NCI-H510A (cell line): Measurements from ENCODE around the gene TNRC6C.
"Not testable (repeated sequence)": the region's sequence is repeated elsewhere in the genome, so short reads cannot be mapped to it uniquely, and the experiment has no call there.

Source experiments
- DNase-seq: peaks from one replicate; lab custom pipeline; 2025; lab: John Stamatoyannopoulos, UW

Gene TNRC6C

DNA sequence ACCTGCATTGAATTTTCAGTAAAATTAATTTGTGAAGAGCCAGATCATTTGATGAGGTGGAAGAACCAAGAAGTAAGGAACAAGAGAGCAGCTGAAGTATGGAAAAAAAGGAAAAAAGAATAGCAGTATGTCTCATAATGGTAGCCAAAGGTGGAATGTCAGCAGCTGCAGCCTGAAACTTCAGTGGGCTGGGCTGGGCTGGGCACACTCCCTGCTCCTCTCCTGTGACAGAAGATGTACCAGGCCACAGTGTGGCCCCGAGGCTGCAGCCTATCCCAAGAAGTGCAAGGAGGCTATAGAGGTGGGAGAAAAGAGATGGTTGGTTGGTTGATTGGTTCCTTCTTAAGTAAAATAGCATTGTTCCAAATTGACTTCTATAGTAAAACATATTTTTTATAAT is 84.5 kb downstream of the TNRC6C start:
- no peak for DNase-seq

DNA sequence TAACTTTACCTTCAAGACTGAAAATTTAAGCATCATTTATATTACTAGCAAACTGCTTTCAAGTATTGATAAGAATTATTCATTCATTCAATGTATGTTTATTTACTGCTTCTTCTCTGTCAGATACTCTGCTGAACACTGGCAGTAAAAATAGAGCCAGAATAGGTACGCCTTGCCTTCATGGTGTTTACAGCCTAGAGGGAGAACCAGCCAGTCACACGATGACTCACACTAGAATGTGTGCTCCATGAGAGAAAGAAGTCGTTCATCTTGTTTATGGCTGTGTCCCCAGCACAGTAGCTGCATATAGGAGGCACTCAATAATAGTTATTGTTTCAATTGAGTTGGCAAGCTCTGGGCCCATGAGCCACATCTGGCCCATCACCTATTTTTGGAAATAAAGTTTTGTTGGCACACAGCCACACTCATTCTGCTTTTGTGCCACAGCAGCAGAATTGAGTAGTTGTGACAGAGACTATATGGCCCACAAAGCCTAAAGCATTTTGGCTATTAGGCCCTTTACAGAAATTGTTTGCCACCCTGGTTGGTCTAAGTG is 85.9 kb downstream of the TNRC6C start:
- DNase-seq = no peak

DNA sequence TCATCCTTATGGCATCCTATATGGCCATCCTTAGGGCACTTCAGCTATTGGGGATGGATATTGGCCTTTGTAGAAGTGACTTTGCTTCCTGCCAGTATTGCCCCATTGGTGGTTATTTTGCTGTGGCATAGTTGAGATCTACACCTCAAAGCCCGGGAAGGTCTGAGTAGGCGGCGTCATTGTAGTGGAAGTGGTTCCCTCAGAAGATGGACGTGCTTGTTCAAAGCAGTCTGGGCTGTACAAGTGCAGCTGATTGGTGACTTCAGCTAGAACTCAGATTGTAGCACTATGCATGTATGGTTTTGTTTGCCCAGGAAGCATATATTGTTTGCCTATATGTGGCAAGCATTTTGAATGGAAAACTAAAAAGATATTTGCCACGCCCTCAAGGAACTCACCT is 86.8 kb downstream of the TNRC6C start:
- no peak for DNase-seq

DNA sequence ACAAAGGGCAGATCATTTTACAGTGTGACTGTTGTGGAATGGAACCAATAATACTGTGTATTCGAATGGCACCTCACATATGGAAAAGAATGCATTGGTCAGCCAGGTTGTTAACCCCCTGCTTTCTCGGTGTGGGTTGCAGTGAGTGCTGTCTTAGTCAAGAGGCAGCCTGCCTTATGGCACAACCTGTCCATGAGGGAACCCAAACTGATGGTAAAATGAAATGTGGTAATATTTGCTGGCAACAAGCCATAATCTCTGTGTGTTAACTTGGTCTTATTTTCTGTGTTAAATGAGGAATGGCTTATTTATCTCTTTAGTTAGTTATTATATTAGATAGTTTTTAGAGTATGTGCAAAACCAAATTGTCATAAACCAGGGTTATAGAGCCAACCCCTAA is 88.4 kb downstream of the TNRC6C start:
- no peak for DNase-seq

DNA sequence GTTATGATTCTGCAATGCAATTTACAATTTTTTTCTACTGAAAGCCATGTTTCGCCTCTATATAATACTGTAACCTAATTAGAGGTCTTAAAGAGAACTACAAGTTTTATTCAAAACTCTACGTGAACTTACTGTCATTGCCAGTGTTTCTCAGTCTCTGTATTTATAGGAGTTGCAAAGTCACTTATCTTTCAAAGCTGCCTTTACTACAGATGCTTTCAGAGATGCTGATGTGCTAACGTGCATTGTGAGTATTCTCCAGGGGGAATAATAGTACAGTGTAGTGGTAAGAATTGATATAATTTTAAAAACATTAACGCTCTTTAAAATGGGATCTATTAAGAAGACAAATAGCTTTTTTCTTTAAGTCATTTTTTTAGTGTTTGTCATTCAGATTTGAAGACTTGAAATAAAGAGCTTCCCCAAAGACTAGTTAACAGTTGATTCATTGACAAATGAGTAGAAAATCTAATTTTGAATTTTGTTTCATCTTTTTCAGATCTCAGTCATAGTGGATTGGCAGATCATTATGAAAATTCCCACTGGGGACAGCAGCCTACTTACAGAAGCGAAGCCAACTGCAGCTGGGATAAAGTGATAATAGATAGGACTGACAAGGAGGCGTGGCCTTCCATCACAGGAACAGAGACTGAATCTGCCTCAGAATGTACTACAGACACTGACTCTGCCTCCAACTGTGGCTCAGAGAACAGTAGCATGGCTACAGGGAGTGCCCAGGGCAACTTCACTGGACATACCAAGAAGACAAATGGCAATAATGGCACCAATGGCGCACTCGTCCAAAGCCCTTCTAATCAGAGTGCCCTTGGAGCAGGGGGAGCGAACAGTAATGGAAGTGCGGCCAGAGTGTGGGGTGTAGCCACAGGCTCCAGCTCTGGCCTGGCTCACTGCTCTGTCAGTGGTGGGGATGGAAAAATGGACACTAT is 90.1 kb downstream of the TNRC6C start:
- DNase-seq = no peak

DNA sequence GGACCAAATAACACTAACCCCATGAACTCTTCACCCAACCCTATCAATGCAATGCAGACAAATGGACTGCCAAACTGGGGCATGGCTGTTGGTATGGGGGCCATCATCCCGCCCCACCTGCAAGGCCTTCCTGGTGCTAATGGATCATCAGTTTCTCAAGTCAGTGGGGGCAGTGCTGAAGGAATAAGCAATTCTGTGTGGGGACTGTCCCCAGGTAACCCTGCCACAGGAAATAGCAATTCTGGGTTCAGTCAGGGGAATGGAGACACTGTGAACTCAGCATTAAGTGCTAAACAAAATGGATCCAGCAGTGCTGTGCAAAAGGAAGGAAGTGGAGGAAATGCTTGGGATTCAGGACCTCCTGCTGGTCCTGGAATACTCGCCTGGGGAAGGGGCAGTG is 91.1 kb downstream of the TNRC6C start:
- DNase-seq = no peak

DNA sequence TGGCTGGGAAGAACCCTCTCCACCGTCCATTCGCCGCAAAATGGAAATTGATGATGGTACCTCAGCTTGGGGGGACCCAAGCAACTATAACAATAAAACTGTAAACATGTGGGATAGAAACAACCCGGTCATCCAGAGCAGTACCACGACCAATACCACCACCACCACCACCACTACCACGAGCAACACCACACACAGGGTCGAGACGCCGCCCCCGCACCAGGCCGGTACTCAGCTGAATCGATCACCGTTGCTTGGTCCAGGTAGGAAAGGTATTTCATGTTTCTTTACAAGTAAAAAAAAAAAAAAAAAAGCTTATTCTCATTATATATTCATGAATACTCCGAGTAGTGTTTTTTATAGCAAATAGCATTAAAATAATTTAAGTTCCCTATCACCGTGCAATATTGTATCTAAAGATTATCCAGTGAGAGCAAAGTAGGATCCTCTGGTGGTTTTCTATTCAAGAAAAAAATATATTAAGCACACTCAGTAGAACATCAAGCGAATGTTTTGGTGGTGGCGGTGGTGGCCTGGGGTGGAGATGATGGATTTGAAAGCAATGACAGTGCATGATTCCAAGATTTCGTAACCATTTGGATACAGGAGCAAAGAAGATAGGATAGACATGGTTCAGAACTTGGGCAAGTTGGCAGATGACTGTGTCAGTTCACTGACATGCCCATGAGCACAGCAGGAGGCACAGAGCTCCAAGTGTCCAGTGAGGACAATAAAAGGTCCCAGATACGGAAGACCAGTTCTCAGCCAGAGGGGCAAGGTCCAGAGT is 92.9 kb downstream of the TNRC6C start:
- DNase-seq = no peak

DNA sequence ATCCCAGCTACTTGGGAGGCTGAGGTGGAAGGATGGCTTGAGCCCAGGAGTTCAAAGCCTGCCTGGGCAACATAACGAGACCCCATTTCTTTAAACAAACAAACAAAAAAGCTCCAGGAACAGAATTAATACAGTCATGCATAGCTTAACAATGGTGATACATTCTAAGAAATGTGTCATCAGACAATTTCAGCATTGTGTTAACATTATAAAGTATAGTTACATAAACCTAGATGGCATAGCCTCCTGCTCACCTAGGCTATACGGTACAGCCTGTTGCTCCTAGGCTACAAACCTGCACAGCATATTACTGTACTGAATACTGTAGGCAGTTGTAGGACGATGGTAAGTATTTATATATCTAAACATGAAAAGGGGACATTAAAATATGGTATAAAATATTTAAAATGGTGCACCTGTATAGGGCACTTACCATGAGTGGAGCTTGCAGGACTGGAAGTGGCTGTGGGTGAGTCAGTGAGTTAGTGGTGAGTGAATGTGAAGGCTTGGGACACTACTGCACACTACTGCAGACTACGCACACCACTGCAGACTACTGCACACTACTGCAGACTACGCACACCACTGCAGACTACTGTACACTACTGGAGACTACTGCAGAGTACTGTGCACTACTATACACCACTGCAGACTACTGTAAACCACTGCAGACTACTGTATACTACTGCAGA is 95.4 kb downstream of the TNRC6C start:
- DNase-seq = no peak

DNA sequence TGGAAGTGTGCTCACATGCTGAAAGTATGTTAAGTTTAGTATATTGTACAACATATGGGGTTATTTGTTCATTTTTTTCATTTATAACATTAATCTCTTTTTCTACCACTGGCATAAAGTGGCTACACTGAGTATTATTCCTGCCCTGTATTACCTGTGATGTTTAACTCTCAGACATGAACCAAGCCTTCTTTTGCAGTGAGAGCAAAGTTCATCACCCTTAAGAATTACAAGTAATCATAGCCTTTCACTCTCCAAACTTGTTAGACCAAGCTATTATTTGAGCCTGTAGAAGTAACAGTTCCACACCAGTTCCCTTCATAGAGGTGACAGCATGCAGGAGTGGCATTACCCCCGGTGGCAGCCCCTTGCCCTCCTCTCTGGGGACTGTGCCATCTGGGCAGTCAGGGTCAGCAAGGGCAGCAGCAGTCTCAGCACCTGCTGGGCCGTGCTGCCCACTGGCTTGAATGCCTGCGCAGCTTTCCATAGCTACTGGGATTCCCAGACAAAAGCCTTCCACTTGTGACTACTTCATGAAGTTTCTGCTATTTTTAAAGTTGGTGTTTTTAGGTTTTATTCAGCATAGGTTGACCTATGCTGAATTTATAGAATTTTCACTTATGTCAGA is 98.7 kb downstream of the TNRC6C start:
- DNase-seq = no peak

DNA sequence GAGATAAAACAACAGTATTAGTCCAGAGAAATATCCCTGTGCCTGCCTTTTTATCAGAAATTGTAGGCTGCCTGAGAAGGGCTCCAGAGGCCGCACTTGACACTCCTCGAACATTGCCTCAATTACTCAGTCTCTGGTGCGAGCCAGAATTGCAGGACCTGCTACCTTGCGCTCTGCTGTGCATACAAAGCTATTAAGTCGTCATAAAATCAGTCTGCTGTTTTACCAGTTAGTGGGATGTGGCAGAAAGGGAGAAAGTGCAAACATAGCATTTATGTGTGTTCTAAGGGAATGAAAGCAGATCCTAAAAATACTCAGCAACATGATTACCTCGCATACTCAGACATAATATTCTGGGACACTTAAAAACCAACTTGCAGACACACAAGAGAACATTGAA is 99.5 kb downstream of the TNRC6C start:
- DNase-seq = no peak

DNA sequence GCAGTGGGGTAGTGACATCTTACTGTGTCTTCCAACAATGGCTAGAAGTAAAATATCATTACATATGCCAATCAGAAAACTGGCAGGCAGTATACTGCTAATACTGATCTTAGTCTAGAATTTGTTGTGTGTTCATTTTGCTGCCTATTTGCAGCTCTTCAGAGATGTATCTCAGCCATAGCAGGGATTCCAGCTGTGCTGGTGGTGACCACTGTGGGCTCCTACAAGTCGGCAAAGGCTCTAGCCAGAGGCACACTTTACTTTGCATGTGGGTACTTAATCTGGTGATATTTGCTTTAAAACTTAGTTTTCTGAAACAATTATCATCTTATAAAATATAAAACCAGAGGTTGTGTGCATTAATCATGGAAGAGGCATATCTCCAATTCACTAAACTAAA is 100.1 kb downstream of the TNRC6C start:
- no peak for DNase-seq

DNA sequence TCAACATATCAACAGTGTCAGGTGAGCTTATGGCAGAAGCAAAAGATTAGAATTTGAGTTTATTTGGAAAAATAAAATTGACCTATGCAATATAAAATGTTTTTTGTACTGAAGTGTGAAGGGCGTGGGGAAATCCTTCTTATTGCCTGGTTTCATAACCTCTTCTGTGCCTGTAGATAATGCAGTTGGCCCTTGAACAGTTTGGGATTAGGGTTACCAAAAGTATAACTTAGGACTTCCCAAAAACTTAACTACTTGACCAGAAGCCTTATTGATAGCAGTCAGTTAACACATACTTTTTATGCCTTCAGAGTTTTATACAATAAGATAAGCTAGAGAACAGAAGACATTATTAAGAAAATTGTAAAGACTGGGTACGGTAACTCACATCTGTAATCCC is 104.1 kb downstream of the TNRC6C start:
- DNase-seq = no peak

DNA sequence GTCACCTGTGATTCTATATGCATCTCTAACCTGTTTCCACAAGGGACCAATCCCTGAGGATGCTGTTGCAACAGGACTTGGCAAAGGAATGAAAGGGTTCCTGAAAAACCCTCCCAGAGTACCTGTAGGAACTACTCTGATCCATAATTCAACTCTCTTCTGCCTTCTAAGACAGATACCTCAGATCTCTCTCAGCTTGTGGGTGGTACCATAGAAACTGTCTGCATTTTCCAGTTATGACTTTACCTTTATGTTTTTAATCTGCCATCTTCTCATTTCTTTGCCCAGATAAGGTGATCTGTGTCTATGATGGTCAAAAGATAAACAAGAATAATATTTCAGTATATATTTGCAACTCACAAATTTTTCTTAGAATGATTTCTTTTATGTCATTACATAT is 105.0 kb downstream of the TNRC6C start:
- DNase-seq = no peak

DNA sequence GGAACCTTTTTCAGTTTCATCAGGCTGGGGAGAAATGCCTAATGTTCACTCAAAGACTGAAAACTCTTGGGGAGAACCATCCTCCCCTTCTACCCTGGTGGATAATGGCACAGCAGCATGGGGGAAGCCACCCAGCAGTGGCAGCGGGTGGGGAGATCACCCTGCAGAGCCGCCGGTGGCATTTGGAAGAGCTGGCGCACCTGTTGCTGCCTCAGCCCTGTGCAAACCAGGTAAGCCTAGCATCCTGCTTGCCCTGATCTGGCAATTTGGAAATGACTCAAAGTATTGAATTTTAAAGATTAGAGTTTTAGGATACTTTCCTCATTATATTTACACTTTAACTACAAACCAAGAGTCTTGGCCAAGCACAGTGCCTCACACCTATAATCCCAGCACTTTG is 106.2 kb downstream of the TNRC6C start:
- DNase-seq = no peak

DNA sequence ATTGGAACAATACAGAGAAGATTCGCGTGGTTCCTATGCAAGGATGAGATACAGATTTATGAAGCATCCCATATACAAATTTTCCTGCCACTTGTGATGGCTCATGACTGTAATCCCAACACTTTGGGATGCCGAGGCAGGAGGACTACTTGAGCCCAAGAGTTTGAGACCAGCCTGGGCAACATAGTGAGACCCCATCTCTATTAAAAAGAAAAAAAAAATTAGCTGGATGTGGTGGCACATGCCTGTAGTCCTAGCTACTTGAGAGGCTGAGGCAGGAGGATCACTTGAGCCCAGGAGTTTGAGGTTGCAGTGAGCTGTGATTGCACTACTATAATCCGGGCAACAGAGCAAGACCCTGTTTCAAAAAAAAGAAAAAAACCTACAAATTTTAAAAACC is 108.5 kb downstream of the TNRC6C start:
- DNase-seq = not testable (repeated sequence)

DNA sequence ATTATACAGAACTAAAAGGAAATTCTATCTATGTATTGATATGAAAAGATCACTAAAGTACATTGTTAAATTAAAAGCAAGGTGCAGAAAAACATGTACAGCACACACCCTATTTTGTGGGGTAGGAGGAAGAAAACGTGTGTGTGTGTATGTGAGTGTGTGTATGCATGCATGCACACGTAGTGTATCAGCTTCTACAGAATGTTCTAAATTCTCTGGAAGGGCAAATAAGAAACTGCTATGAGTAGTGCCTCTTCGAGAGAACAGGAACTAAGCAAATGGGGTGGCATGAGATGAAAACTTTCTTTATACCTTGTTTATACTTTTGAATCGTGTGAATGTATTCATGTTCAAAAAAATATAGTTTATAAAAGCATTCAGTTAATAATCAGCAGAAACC is 111.2 kb downstream of the TNRC6C start:
- no peak for DNase-seq

DNA sequence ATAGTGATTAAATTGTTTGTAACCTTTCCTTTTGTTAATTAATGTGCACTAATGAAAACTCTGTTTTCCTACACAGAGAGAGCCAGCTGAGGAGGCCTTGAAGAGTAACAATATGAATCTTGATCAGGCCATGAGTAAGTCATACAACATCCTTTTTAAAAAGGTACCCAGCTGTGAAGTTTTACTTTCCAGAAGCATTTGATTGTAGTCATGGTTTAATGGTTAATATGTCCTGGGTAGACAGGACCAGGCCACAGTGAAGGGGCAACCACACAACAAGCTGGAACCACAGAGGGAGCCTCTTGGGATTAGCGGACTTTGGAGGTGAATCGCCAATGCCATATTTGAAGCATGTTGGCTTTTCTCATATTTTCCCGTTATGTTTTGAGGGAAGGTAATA is 114.5 kb downstream of the TNRC6C start:
- no peak for DNase-seq

DNA sequence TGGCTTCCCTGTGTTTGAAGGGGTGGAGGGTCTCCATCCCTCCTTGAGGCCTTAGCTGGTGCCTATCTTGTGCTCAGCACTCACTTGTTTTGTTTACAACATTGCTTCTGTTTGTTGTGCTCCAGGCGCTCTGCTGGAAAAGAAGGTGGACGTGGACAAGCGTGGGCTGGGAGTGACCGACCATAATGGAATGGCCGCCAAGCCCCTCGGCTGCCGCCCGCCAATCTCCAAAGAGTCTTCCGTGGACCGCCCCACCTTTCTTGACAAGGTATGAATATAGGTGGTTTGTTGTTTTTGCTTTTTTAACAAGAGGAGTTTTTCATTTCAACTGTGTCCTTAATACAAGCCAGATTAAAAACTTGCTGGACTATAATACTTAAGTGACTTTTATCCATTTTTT is 116.5 kb downstream of the TNRC6C start:
- no peak for DNase-seq

DNA sequence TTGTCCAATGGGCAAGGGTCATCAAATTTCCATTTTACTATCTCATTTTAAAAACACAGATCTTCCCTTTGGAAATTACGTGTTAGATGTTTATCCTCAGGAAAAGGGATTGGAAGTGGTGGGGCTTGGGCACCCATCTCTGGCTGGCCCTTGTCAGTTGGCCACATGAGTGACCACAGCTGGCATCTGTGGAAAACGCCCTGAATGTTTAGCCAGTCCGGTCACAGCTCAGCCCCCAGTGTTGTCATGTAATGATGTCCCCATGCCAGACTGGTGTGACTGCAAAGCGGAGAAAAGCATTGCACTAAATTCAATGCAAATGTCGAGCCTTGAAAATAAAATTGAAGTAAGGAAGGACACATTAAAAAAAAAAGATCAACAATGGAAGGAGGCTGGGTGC is 117.0 kb downstream of the TNRC6C start:
- no peak for DNase-seq

DNA sequence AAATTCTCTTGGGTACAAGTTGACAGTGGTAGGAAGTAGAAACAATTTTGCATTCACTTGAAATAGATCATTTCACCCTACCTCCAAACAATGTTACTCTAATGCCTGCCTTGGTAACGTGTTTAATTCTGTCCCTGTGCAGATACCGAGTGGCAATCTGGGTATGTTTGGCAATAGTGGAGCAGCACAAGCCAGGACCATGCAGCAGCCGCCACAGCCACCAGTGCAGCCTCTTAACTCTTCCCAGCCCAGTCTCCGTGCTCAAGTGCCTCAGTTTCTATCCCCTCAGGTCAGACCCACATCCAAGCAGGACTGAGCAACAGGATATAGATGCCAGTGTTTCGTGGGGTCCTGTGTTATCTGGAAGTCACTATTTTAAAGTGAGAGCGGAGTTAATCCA is 120.8 kb downstream of the TNRC6C start:
- DNase-seq = no peak

DNA sequence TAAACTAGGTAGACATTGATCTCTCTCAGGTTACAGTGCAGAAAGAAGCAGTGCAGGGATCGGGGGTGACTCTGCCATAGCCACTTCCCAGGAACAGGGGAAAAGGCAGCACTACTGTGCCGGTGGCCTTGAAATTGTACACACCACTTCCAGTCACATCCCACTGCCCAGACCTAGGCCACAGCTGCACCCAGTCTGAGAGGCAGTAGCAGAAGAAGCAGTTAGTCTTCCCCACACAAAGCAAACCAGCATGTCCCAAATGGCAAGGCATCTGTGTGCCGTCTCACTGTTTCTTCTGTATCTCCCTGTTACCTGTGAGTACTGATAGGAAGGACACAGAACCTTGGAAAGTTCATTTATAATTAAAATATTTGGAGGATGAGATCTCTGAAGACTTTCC is 123.0 kb downstream of the TNRC6C start:
- DNase-seq = no peak

DNA sequence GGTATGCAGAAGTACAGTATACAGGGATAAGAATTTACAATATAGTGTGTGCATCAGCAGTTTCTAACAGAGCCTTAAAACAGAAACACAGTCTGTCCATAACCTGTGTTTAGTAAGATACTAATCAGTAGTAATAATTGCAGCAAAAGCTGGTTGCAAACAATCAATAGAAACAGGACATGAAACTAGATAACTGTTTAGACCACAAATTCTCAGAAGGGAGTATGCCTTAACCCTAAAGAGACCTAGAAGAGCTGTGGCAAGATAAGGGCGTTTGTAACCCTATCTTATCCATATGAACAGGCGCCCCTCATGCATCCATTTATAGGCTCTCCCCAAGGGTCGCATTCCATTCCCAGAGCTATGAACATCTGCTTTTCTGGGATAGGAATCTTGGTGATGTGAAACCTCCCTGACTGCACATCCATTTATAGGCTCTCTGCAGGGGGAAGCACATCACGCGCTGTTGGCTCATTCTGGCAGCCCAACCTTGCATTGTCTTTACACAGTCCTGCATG is 123.9 kb downstream of the TNRC6C start:
- not testable (repeated sequence) for DNase-seq
